ENCODE results near the gene SLC32A1.

SLC32A1 gene

GRCh38 chr20:38698541-38698940, 25.7 kb upstream of the SLC32A1 start:
- Histone ChIP-seq H3K27ac (no peak overlapping the region), H2AFZ (ENCODE audit: low read depth) (no peak overlapping the region), H3K36me3 (ENCODE audit: insufficient read depth) (no peaks in the 10 kb centered on the region), H3K9ac (no peak overlapping the region), H3K79me2 (ENCODE audit: insufficient read depth, low read depth) (no peaks in the 10 kb centered on the region), H3K4me3 (IDR thresholded peaks at IDR 0.05; ENCODE audit: insufficient read depth, low read depth, low read length) (no peak overlapping the region), H3K27me3 (ENCODE audit: insufficient read depth, low read depth) (peaks cover 63% of the 10 kb centered on the region), H3K4me2 (no peak overlapping the region), H3K4me1 (ENCODE audit: low read depth, poor library complexity, severe bottlenecking) (no peaks in the 10 kb centered on the region), H4K20me1 (ENCODE audit: insufficient read depth) (no peaks in the 10 kb centered on the region)
- no peak for TF ChIP-seq CTCF (conservative IDR thresholded peaks at IDR 0.05; ENCODE audit: low read depth, low read length)

- no peak overlapping the region for H3K4me2 ChIP-seq
- no peak for TF ChIP-seq CTCF (conservative IDR thresholded peaks at IDR 0.05; ENCODE audit: low read depth, low read length)
Observed at GRCh38 chr20:38700141-38700540, 24.1 kb upstream of the SLC32A1 start.

GRCh38 chr20:38700926-38701325, 23.4 kb upstream of the SLC32A1 start:
- Histone ChIP-seq H3K9ac (no peak overlapping the region), H3K4me1 (ENCODE audit: low read depth, poor library complexity, severe bottlenecking) (no peaks in the 10 kb centered on the region), H3K79me2 (ENCODE audit: insufficient read depth, low read depth) (no peaks in the 10 kb centered on the region), H3K27me3 (ENCODE audit: insufficient read depth, low read depth) (peaks cover 63% of the 10 kb centered on the region), H3K4me3 (IDR thresholded peaks at IDR 0.05; ENCODE audit: insufficient read depth, low read depth, low read length) (no peak overlapping the region), H3K36me3 (ENCODE audit: insufficient read depth) (no peaks in the 10 kb centered on the region), H3K4me2 (no peak overlapping the region), H2AFZ (ENCODE audit: low read depth) (no peak overlapping the region), H3K27ac (no peak overlapping the region), H4K20me1 (ENCODE audit: insufficient read depth) (no peaks in the 10 kb centered on the region)
- no peak for TF ChIP-seq CTCF (conservative IDR thresholded peaks at IDR 0.05; ENCODE audit: low read depth, low read length)

More at GRCh38 chr20:38700141-38700540, 24.1 kb upstream of the SLC32A1 start:
- no peaks in the 10 kb centered on the region for H3K4me1 ChIP-seq (ENCODE audit: low read depth, poor library complexity, severe bottlenecking)
- H3K27me3 ChIP-seq (ENCODE audit: insufficient read depth, low read depth): peaks cover 63% of the 10 kb centered on the region
- H3K27ac ChIP-seq: no peak overlapping the region
- H3K9ac ChIP-seq: no peak overlapping the region
- no peaks in the 10 kb centered on the region for H3K79me2 ChIP-seq (ENCODE audit: insufficient read depth, low read depth)
- no peak overlapping the region for H3K4me3 ChIP-seq (IDR thresholded peaks at IDR 0.05; ENCODE audit: insufficient read depth, low read depth, low read length)
- H4K20me1 ChIP-seq (ENCODE audit: insufficient read depth): no peaks in the 10 kb centered on the region
- H3K36me3 ChIP-seq (ENCODE audit: insufficient read depth): no peaks in the 10 kb centered on the region
- no peak overlapping the region for H2AFZ ChIP-seq (ENCODE audit: low read depth)

GRCh38 chr20:38703526-38703925, 20.8 kb upstream of the SLC32A1 start:
- no peak overlapping the region for H3K9ac ChIP-seq
- H3K79me2 ChIP-seq (ENCODE audit: insufficient read depth, low read depth): no peaks in the 10 kb centered on the region
- H4K20me1 ChIP-seq (ENCODE audit: insufficient read depth): no peaks in the 10 kb centered on the region
- H3K4me2 ChIP-seq: no peak overlapping the region
- no peak for TF ChIP-seq CTCF (conservative IDR thresholded peaks at IDR 0.05; ENCODE audit: low read depth, low read length)
- H2AFZ ChIP-seq (ENCODE audit: low read depth): no peak overlapping the region
- H3K27ac ChIP-seq: no peak overlapping the region
- no peaks in the 10 kb centered on the region for H3K4me1 ChIP-seq (ENCODE audit: low read depth, poor library complexity, severe bottlenecking)
- peaks cover 46% of the 10 kb centered on the region for H3K27me3 ChIP-seq (ENCODE audit: insufficient read depth, low read depth)
- H3K36me3 ChIP-seq (ENCODE audit: insufficient read depth): no peaks in the 10 kb centered on the region
- no peak overlapping the region for H3K4me3 ChIP-seq (IDR thresholded peaks at IDR 0.05; ENCODE audit: insufficient read depth, low read depth, low read length)
